GM12878 (cell line): ENCODE measurements around the gene PITPNM3. TPM values are rescaled to one million over a fixed set of nuclear protein-coding genes. Genes with fewer than 3 reads are reported as not detected.

ENCODE experiments used
- ATAC-seq: fragments of 200-7000 bp; cut with Tn5 transposase; 3 replicates; pipeline ENCODE4 v1.9.1; 2020; ENCODE audit warnings: mild to moderate bottlenecking, moderate library complexity
- BruUV-seq: library from RNA; stranded (reverse); fragments of 400-500 nt; replicated peaks from 2 replicates; lab custom pipeline; 2021; lab: Mats Ljungman, UMichigan
- CTCF ChIA-PET: fragments of 300-600 bp; sonication (Branson Sonifier 250); formaldehyde crosslinking; extraction: SDS; loops from one replicate; lab custom pipeline; 2021; ENCODE audit warnings: inconsistent platforms; lab: Yijun Ruan, JAX
- POLR2A ChIA-PET: fragments of 350-600 bp; formaldehyde crosslinking; extraction: SDS; loops from one replicate; lab custom pipeline; 2021; ENCODE audit warnings: inconsistent platforms; lab: Charles Lee
- RAD21 ChIA-PET: fragments of 300-600 bp; sonication (Branson Sonifier 250); formaldehyde crosslinking; loops from one replicate; lab custom pipeline; 2023; ENCODE audit warnings: antibody characterized with exemption; ENCODE audit not compliant: unreplicated experiment; lab: Charles Lee
- SMC1A ChIA-PET: fragments of 300-600 bp; sonication (Branson Sonifier 250); formaldehyde crosslinking; loops from one replicate; lab custom pipeline; 2023; ENCODE audit not compliant: unreplicated experiment, uncharacterized antibody; lab: Charles Lee
- DNase-seq: peaks from one replicate; pipeline ENCODE4 v3.0.0-alpha.2; 2011; ENCODE audit warnings: low read depth, low spot score
- FAIRE-seq: peaks from 3 replicates; lab custom pipeline; 2011; peaks lifted over from hg19 to GRCh38; lab: Jason Lieb, UNC
- H2AFZ ChIP-seq: 2 replicates; pipeline ENCODE4 v1.6.0; 2011; ENCODE audit warnings: low read depth, low read length, control low read depth; ENCODE audit not compliant: control insufficient read depth
- H3K27ac ChIP-seq: 2 replicates; pipeline ENCODE4 v1.5.1; 2011; ENCODE audit warnings: control low read depth; ENCODE audit not compliant: control insufficient read depth, insufficient read depth
- H3K27me3 ChIP-seq, 2 experiments: replicated peaks in 1 of 2; 2 replicates each; pipeline versions ENCODE4 v1.6.0 to v1.6.1; 2011; ENCODE audit warnings: low read length in 1 of 2; ENCODE audit not compliant: control insufficient read depth in 2 of 2, insufficient read depth in 2 of 2
- H3K36me3 ChIP-seq, 2 experiments: 2 replicates each; pipeline ENCODE4 v1.5.1; 2011; ENCODE audit warnings: low read length in 1 of 2; ENCODE audit not compliant: control insufficient read depth in 2 of 2, insufficient read depth in 2 of 2
- H3K4me1 ChIP-seq: 2 replicates; pipeline ENCODE4 v1.6.1; 2011; ENCODE audit warnings: mild to moderate bottlenecking, low read length, moderate library complexity, mixed read lengths; ENCODE audit not compliant: control insufficient read depth, insufficient read depth
- H3K4me2 ChIP-seq: 2 replicates; pipeline ENCODE4 v1.6.0; 2011; ENCODE audit warnings: control low read depth; ENCODE audit not compliant: control insufficient read depth, insufficient read depth
- H3K4me3 ChIP-seq: fragments of 200-600 bp; sonication (generic); 2 replicates; pipeline ENCODE4 v1.5.1; 2016
- H3K79me2 ChIP-seq: 2 replicates; pipeline ENCODE4 v1.6.0; 2011; ENCODE audit warnings: low read length; ENCODE audit not compliant: control insufficient read depth, insufficient read depth
- H3K9ac ChIP-seq: 2 replicates; pipeline ENCODE4 v1.8.0; 2011; ENCODE audit warnings: low read length, control low read depth, mixed read lengths; ENCODE audit not compliant: control insufficient read depth, insufficient read depth
- H3K9me3 ChIP-seq: replicated peaks from 3 replicates; pipeline ENCODE4 v1.5.1; 2011; ENCODE audit warnings: mild to moderate bottlenecking, low read length; ENCODE audit not compliant: control insufficient read depth, insufficient read depth
- H4K20me1 ChIP-seq: 2 replicates; pipeline ENCODE4 v1.6.0; 2011; ENCODE audit not compliant: control insufficient read depth, insufficient read depth
- ATF3 ChIP-seq: IDR thresholded peaks from 2 replicates; pipeline ENCODE4 v1.6.1; 2011; ENCODE audit warnings: low read depth, mild to moderate bottlenecking, low read length, moderate library complexity, borderline replicate concordance; ENCODE audit errors: extremely low read depth
- CREM ChIP-seq: IDR thresholded peaks from 2 replicates; pipeline ENCODE4 v1.6.1; 2014; ENCODE audit warnings: antibody characterized with exemption, low read depth
- ETV6 ChIP-seq, 2 experiments: fragments of 450-650 bp in 1 of 2; IDR thresholded peaks in 1 of 2; conservative IDR thresholded peaks in 1 of 2; 2 replicates each; pipeline ENCODE4 v1.6.1; 2014; ENCODE audit warnings: antibody characterized with exemption in 1 of 2, borderline replicate concordance in 1 of 2, low read depth in 1 of 2, mild to moderate bottlenecking in 1 of 2, moderate library complexity in 1 of 2
- HSF1 ChIP-seq: fragments of 150-350 bp; IDR thresholded peaks from 2 replicates; pipeline ENCODE4 v1.6.1; 2014; ENCODE audit warnings: mild to moderate bottlenecking, low read depth, low read length
- PRDM15 ChIP-seq: fragments of 450-650 bp; formaldehyde crosslinking; IDR thresholded peaks from 2 replicates; pipeline ENCODE4 v1.4.0; 2020; ENCODE audit warnings: mild to moderate bottlenecking, moderate library complexity
- TBL1XR1 ChIP-seq: IDR thresholded peaks from 2 replicates; pipeline ENCODE4 v1.6.1; 2012; ENCODE audit warnings: low read depth, low read length, improper control_type of control experiment
- ZBTB33 ChIP-seq: fragments of 450-650 bp; IDR thresholded peaks from 2 replicates; pipeline ENCODE4 v1.6.1; 2017; ENCODE audit warnings: mild to moderate bottlenecking
- ZNF274 ChIP-seq: IDR thresholded peaks from one replicate; pipeline ENCODE4 v1.8.0; 2011; ENCODE audit not compliant: insufficient read length, insufficient read depth
- WGBS: methylation state at CpG from one replicate; pipeline ENCODE4 v1.1.6; 2016; ENCODE audit warnings: low lambda C conversion rate; ENCODE audit not compliant: insufficient replicate concordance, insufficient coverage; ENCODE audit errors: missing lambda C conversion rate; 5-methylcytosine and 5-hydroxymethylcytosine counted together
- in situ Hi-C: fragments of 300-500 bp; cut with MboI; formaldehyde crosslinking; loops from 9 replicates; pipeline ENCODE4 v1.14.3; 2018; ENCODE audit warnings: mixed read lengths
- intact Hi-C: fragments of 100-400 bp; cut with micrococcal nuclease; formaldehyde crosslinking; loops from one replicate; pipeline ENCODE4 v1.14.2; 2022; ENCODE audit not compliant: unreplicated experiment
- polyA plus RNA-seq, 11 experiments: library from polyadenylated mRNA; depleted of rRNA in 4 of 11; unstranded in 6 of 11; stranded (reverse) in 5 of 11; fragments of >200 nt; fragmentation: Nextera tagmentation in 4 of 11; fragmentation: Illumina TruSeq in 1 of 11; extraction: Ambion mirVana in 4 of 11; extraction: Trizol in 1 of 11; gene quantifications; 1 replicate in 1 of 11; 2 replicates in 10 of 11; pipeline versions ENCODE4 v1.2.1 to v1.2.3, GENCODE V29; 2011 to 2016; ENCODE audit warnings: inconsistent platforms in 2 of 11, missing spikeins in 2 of 11, low read depth in 1 of 11
- total RNA-seq, 4 experiments: library from RNA; depleted of rRNA in 3 of 4; stranded (reverse); fragments of >200 nt in 3 of 4; fragmentation: Illumina TruSeq in 1 of 4; extraction: Trizol in 1 of 4; gene quantifications; 2 replicates each; pipeline versions ENCODE4 v1.2.1 to v1.2.3, GENCODE V29; 2013 to 2021

Gene PITPNM3
- total and polyA plus RNA-seq, 10 of the 15 experiments (the other 5 are each of a cell fraction or from before 2014, with no cell fraction given), result 0.02 to 0.49 (median 0.19) TPM; not detected in 1

GRCh38 chr17:6509031-6509771 is 47.2 kb downstream of the PITPNM3 start:
- FAIRE-seq (no peak), DNase-seq (no peak)
- SMC1A ChIA-PET, result no interaction called here
- no peak overlapping the region for H3K4me3 ChIP-seq
- TF ChIP-seq PRDM15 (CRISPR knock-in tag), result no peak
- no peak for TF ChIP-seq ZBTB33
- no peak for TF ChIP-seq HSF1
- TF ChIP-seq ZNF274, result no peak
- TF ChIP-seq TBL1XR1, result no peak
- no peak for TF ChIP-seq ETV6 (conservative IDR thresholded peaks at IDR 0.05 in 1 of 2, IDR thresholded peaks at IDR 0.05 in 1 of 2; ENCODE audit: borderline replicate concordance in 1 of 2, low read depth in 1 of 2)
- TF ChIP-seq ATF3, result no peak
- TF ChIP-seq CREM, result no peak
- TF ChIP-seq, all 136 proteins: peak for 0
- ChIA-PET CTCF (interaction anchor here (0.9 kb wide), 1 partner anchor 33 kb away, joined by 3 read pairs; no protein-coding TSS in a partner anchor), POLR2A (no interaction called here), RAD21 (no interaction called here)
- in situ Hi-C loops (no loop called here), intact Hi-C loops (no loop called here)
- Histone ChIP-seq H3K4me2 (no peak overlapping the region), H3K27ac (no peak overlapping the region), H2AFZ (no peak overlapping the region), H3K36me3 (no peaks in the 10 kb centered on the region), H3K27me3 (no peaks in the 10 kb centered on the region), H4K20me1 (no peaks in the 10 kb centered on the region), H3K9me3 (no peaks in the 10 kb centered on the region), H3K79me2 (no peaks in the 10 kb centered on the region), H3K9ac (no peak overlapping the region), H3K4me1 (no peaks in the 10 kb centered on the region)
- BruUV-seq, result no TSS peak
- ATAC-seq, result no peak
- WGBS, result 58% methylated on average over 11 of the region's 11 CpGs
